Natural killer cell (primary cell): ENCODE results near the gene NAALADL2. TPM values are rescaled to one million over a fixed set of nuclear protein-coding genes. Genes with fewer than 3 reads are reported as not detected.

Experiments used
- ATAC-seq, 3 donors: fragments of 150-1000 bp in 2 of 3; fragments of 200-7000 bp in 1 of 3; cut with Tn5 transposase; 1 replicate in 1 of 3; 2 replicates in 2 of 3; pipeline ENCODE4 v1.10.0; 2021; ENCODE audit warnings: mild to moderate bottlenecking in 2 of 3, moderate library complexity in 2 of 3
- DNase-seq, 2 donors: peaks; one replicate each; pipeline versions ENCODE4 v3.0.0 to v3.0.0-alpha.2; 2013 to 2021; ENCODE audit warnings: mixed read lengths in 1 of 2
- H3K27ac ChIP-seq: one replicate; pipeline ENCODE4 v1.5.1; 2013; ENCODE audit warnings: mild to moderate bottlenecking, low read length
- H3K27me3 ChIP-seq: one replicate; pipeline ENCODE4 v1.6.1; 2013; ENCODE audit warnings: low read length; ENCODE audit not compliant: control insufficient read depth, insufficient read depth
- H3K36me3 ChIP-seq: one replicate; pipeline ENCODE4 v1.6.1; 2013; ENCODE audit warnings: low read length; ENCODE audit not compliant: control insufficient read depth, insufficient read depth
- H3K4me1 ChIP-seq: one replicate; pipeline ENCODE4 v1.6.1; 2013; ENCODE audit warnings: low read length; ENCODE audit not compliant: control insufficient read depth, insufficient read depth
- H3K4me3 ChIP-seq: one replicate; pipeline ENCODE4 v1.5.1; 2013; ENCODE audit warnings: low read length
- H3K9me3 ChIP-seq: one replicate; pipeline ENCODE4 v1.6.1; 2013; ENCODE audit warnings: low read length; ENCODE audit not compliant: control insufficient read depth, insufficient read depth
- H3K27ac Mint-ChIP-seq, 2 donors: one replicate each; pipeline ENCODE4 v1.8.0; 2022; ENCODE audit warnings: mild to moderate bottlenecking in 2 of 2, mixed read lengths in 2 of 2, moderate library complexity in 1 of 2
- H3K27me3 Mint-ChIP-seq, 2 donors: one replicate each; pipeline ENCODE4 v1.8.0; 2022; ENCODE audit warnings: low read depth in 2 of 2, mixed read lengths in 2 of 2
- H3K36me3 Mint-ChIP-seq: one replicate; pipeline ENCODE4 v1.8.0; 2022; ENCODE audit warnings: mixed read lengths
- H3K4me1 Mint-ChIP-seq, 2 donors: one replicate each; pipeline ENCODE4 v1.8.0; 2022; ENCODE audit warnings: mixed read lengths in 2 of 2
- H3K4me3 Mint-ChIP-seq: one replicate; pipeline ENCODE4 v1.8.0; 2022; ENCODE audit warnings: mild to moderate bottlenecking, moderate library complexity, mixed read lengths
- H3K9me3 Mint-ChIP-seq, 2 donors: one replicate each; pipeline ENCODE4 v1.8.0; 2022; ENCODE audit warnings: mixed read lengths in 2 of 2
- WGBS: methylation state at CpG from one replicate; pipeline ENCODE4 v1.1.7; 2013; ENCODE audit warnings: missing lambda C conversion rate; ENCODE audit not compliant: insufficient coverage; 5-methylcytosine and 5-hydroxymethylcytosine counted together
- intact Hi-C: fragments of 100-400 bp; cut with micrococcal nuclease; formaldehyde crosslinking; loops from one replicate; pipeline ENCODE4 v1.14.2; 2022
- total RNA-seq, 4 donors: library from RNA; stranded (reverse); fragments of 120-200 nt in 1 of 4; gene quantifications; one replicate each; pipeline versions ENCODE4 v1.2.3 to v1.2.4, GENCODE V29; 2013 to 2022
- TF ChIP-seq, protein P1 (sequence below): fragments of 200-600 bp; IDR thresholded peaks from one replicate; pipeline ENCODE4 v1.8.0; 2022; ENCODE audit warnings: antibody characterized with exemption

Gene NAALADL2
- total RNA-seq, 3 donors from 2014 or later (not counting 1 experiment from before 2014, with no cell fraction given): not detected

- Mint-ChIP-seq H3K4me3 (no peak overlapping the region), H3K27ac (no peak overlapping the region), H3K9me3 (peaks cover 5 to 8% of the 10 kb centered on the region in 2 donors), H3K27me3 (no peaks in the 10 kb centered on the region), H3K36me3 (no peaks in the 10 kb centered on the region), H3K4me1 (no peaks in the 10 kb centered on the region)
- Histone ChIP-seq H3K4me1 (no peaks in the 10 kb centered on the region), H3K27ac (no peak overlapping the region), H3K27me3 (no peaks in the 10 kb centered on the region), H3K36me3 (no peaks in the 10 kb centered on the region), H3K9me3 (peaks cover 6% of the 10 kb centered on the region), H3K4me3 (no peak overlapping the region)
- intact Hi-C loops: no loop called here
- ATAC-seq: no peak
- TF ChIP-seq, protein P1, sequence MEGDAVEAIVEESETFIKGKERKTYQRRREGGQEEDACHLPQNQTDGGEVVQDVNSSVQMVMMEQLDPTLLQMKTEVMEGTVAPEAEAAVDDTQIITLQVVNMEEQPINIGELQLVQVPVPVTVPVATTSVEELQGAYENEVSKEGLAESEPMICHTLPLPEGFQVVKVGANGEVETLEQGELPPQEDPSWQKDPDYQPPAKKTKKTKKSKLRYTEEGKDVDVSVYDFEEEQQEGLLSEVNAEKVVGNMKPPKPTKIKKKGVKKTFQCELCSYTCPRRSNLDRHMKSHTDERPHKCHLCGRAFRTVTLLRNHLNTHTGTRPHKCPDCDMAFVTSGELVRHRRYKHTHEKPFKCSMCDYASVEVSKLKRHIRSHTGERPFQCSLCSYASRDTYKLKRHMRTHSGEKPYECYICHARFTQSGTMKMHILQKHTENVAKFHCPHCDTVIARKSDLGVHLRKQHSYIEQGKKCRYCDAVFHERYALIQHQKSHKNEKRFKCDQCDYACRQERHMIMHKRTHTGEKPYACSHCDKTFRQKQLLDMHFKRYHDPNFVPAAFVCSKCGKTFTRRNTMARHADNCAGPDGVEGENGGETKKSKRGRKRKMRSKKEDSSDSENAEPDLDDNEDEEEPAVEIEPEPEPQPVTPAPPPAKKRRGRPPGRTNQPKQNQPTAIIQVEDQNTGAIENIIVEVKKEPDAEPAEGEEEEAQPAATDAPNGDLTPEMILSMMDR: no peak
- 86% methylated on average over 1 of the region's 4 CpGs for WGBS
- DNase-seq: no peak
Measured at GRCh38 chr3:174907628-174908407, 48.7 kb downstream of the NAALADL2 start.

- Histone ChIP-seq H3K9me3 (no peaks in the 10 kb centered on the region), H3K27me3 (no peaks in the 10 kb centered on the region), H3K27ac (no peak overlapping the region), H3K4me1 (no peaks in the 10 kb centered on the region), H3K4me3 (no peak overlapping the region), H3K36me3 (no peaks in the 10 kb centered on the region)
- TF ChIP-seq, protein P1: no peak
- Mint-ChIP-seq H3K4me3 (no peak overlapping the region), H3K36me3 (no peaks in the 10 kb centered on the region), H3K4me1 (no peaks in the 10 kb centered on the region), H3K9me3 (peaks cover 15 to 19% of the 10 kb centered on the region in 2 donors), H3K27ac (no peak overlapping the region), H3K27me3 (no peaks in the 10 kb centered on the region)
- no peak for DNase-seq
- intact Hi-C loops: no loop called here
- ATAC-seq: no peak
- whole genome bisulfite sequencing: 51% methylated on average over 2 of the region's 2 CpGs
Measured at GRCh38 chr3:174931473-174932353, 72.6 kb downstream of the NAALADL2 start.

DNA sequence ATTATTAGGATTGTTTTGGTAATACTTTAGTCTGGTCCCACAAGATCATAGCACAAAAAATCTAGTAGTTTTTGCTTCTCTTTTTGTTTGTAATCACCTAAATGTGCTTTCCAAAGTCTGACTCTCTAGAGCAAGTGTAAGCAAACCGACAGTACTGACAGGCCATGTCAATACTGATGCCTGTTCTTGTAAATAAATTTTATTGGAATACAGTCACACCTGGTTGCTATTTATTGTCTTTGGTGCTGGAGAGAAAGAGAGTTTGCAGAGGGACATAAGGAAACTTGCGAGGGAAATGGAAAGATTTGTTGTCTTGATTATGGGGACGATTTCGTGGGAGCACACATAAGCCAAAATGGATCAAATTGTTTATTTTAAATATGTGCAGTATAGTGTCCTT, 77.5 kb downstream of the NAALADL2 start:
- H3K27ac Mint-ChIP-seq: no peak overlapping the region
- peaks cover 15% of the 10 kb centered on the region in 2 donors for H3K9me3 Mint-ChIP-seq
- H3K36me3 Mint-ChIP-seq: peaks cover 10% of the 10 kb centered on the region

More for the DNA sequence above, 77.5 kb downstream of the NAALADL2 start:
- no peak for DNase-seq
- Histone ChIP-seq H3K27me3 (no peaks in the 10 kb centered on the region), H3K4me3 (no peak overlapping the region), H3K27ac (no peak overlapping the region), H3K9me3 (no peaks in the 10 kb centered on the region), H3K36me3 (no peaks in the 10 kb centered on the region), H3K4me1 (no peaks in the 10 kb centered on the region)
- H3K4me1 Mint-ChIP-seq: no peaks in the 10 kb centered on the region
- TF ChIP-seq, protein P1: no peak
- intact Hi-C loops: no loop called here
- H3K4me3 Mint-ChIP-seq: no peak overlapping the region
- H3K27me3 Mint-ChIP-seq: no peaks in the 10 kb centered on the region
- no peak for ATAC-seq
- WGBS: 86% methylated on average over 4 of the region's 4 CpGs
